ENCODE data around the gene GPR157.
A peak's percentile ranks its signal among the peaks of the same experiment; 100 is the strongest.
"Not testable (repeated sequence)": the region's sequence is repeated elsewhere in the genome, so short reads cannot be mapped to it uniquely, and the experiment has no call there.

GPR157 gene

DNA sequence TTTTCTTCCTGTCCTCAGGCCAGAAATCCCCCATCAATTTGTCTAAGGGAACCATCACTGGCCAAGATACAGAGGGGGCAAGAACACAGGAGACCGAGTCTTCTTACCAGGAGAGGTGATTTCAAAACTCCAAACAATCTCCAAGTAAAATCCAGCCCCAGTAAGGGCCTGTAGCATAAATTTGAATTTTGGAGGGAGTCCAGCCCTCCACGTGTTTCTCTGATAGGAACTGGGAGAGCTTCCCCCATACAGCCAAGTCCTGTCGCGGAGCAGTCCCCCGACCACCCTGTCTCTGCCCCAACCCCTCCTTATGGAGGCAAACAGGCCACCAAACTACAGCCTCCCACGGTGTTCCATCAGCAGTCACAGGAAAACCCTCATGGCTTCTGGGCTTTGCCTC is 32.4 kb upstream of the GPR157 start:
- Histone ChIP-seq H3K27ac (ENCODE audit: low read depth, low read length) (no peak overlapping the region), H2AFZ (ENCODE audit: low read length, unreplicated experiment) (no peak overlapping the region), H3K79me2 (ENCODE audit: control insufficient read depth, insufficient read depth, low read length, unreplicated experiment) (peaks cover 28% of the 10 kb centered on the region), H3K27me3 (ENCODE audit: insufficient read depth, low read length) (no peaks in the 10 kb centered on the region), H3K4me1 (ENCODE audit: control insufficient read depth, insufficient read depth, low read length, unreplicated experiment) (peaks cover 26% of the 10 kb centered on the region), H3K4me3 (ENCODE audit: low read depth, low read length) (no peak overlapping the region), H3K36me3 (ENCODE audit: insufficient read depth, low read length) (no peaks in the 10 kb centered on the region)

DNA sequence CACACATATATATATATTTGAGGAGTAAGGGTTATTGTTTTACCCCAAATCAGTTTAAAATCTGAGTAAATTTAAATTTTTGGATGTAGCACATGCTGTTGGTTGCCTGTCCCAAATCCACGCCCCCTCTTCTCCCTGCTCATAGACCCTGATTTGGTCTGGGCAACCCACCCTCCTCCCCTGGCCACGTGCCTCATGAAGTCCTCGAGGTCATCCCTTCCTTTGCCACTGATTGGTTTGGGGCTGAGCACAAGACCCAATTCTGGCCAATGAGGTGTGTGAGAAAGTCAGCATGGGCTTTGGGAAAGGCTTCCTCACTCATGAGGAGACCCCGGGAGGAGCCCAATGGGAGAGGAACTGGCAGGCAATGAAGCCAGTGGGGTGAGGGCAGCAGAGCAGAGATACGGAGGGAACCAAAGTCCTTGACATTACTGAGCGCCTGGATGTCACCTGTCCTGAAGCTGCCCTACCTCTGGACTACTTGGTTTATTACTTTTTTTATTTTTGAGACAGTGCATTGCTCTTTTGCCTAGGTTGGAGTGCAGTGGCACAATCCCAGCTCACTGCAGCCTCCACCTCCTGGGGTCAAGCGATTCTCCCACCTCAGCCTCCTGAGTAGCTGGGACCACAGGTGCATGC is 31.3 kb upstream of the GPR157 start:
- Histone ChIP-seq H3K79me2 (ENCODE audit: control insufficient read depth, insufficient read depth, low read length, unreplicated experiment) (peaks cover 31% of the 10 kb centered on the region), H3K4me3 (ENCODE audit: low read depth, low read length) (no peak overlapping the region), H3K27ac (ENCODE audit: low read depth, low read length) (no peak overlapping the region), H2AFZ (ENCODE audit: low read length, unreplicated experiment) (no peak overlapping the region), H3K27me3 (ENCODE audit: insufficient read depth, low read length) (no peaks in the 10 kb centered on the region), H3K36me3 (ENCODE audit: insufficient read depth, low read length) (no peaks in the 10 kb centered on the region), H3K4me1 (ENCODE audit: control insufficient read depth, insufficient read depth, low read length, unreplicated experiment) (peaks cover 25% of the 10 kb centered on the region)

DNA sequence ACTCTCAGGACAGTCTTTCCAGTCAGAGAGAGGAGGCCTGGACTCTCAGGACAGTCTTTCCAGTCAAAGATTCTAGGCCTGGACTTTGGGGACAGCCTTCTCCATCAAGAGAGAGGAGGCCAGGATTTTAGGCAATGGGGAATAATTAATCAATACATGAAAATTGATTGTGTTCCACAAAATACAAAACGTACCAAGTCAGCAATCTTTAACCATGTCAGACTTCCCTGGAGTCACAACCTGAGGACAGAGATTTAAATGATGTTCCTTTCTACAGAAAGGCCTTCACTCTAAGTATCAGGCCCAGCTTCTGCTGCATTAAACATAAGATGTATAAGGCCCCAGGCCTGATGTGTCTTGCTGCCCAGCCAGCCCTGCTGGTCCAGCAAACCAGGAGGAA is 27.0 kb upstream of the GPR157 start:
- Histone ChIP-seq H3K4me3 (ENCODE audit: low read depth, low read length) (no peak overlapping the region), H2AFZ (ENCODE audit: low read length, unreplicated experiment) (no peak overlapping the region), H3K79me2 (ENCODE audit: control insufficient read depth, insufficient read depth, low read length, unreplicated experiment) (peaks cover 12% of the 10 kb centered on the region), H3K27me3 (ENCODE audit: insufficient read depth, low read length) (no peaks in the 10 kb centered on the region), H3K4me1 (ENCODE audit: control insufficient read depth, insufficient read depth, low read length, unreplicated experiment) (no peaks in the 10 kb centered on the region), H3K27ac (ENCODE audit: low read depth, low read length) (no peak overlapping the region), H3K36me3 (ENCODE audit: insufficient read depth, low read length) (no peaks in the 10 kb centered on the region; the same call in 1 of the 2 replicates)

DNA sequence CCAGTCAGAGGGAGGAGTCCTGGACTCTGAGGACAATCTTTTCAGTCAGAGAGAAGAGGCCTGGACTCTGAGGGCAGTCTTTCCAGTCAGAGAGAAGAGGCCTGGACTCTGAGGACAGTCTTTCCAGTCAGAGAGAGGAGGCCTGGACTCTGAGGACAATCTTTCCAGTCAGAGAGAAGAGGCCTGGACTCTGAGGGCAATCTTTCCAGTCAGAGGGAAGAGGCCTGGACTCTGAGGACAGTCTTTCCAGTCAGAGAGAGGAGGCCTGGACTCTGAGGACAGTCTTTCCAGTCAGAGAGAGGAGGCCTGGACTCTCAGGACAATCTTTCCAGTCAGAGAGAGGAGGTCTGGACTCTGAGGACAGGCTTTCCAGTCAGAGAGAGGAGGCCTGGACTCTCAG is 26.5 kb upstream of the GPR157 start:
- H3K79me2 ChIP-seq (ENCODE audit: control insufficient read depth, insufficient read depth, low read length, unreplicated experiment), result peaks cover 12% of the 10 kb centered on the region
- not testable (repeated sequence) for H3K27ac ChIP-seq (ENCODE audit: low read depth, low read length); H3K27me3 ChIP-seq (ENCODE audit: insufficient read depth, low read length); H3K36me3 ChIP-seq (ENCODE audit: insufficient read depth, low read length); H3K4me3 ChIP-seq (ENCODE audit: low read depth, low read length); H3K4me1 ChIP-seq (ENCODE audit: control insufficient read depth, insufficient read depth, low read length, unreplicated experiment); H2AFZ ChIP-seq (ENCODE audit: low read length, unreplicated experiment)

DNA sequence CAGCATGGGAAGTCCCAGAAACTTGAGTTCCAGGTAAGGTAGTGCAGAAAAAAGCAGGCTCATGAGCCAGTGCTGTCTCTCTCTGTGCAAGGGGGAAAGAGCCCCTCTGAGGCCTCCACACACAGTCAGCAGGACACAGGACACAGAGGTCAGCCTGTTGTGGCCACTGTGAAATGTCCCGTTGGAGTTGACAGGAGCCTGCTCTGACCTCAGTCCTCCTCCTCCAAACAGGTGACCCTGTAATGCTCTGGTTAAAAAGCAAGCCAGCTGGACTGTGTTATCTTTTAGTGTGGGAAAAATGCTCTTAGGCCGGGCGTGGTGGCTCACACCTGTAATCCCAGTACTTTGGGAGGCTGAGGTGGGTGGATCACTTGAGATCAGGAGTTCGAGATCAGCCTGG is 24.2 kb upstream of the GPR157 start:
- H3K79me2 ChIP-seq (ENCODE audit: control insufficient read depth, insufficient read depth, low read length, unreplicated experiment), result peaks cover 3% of the 10 kb centered on the region
- no peak overlapping the region for H3K27ac ChIP-seq (ENCODE audit: low read depth, low read length)
- H3K27me3 ChIP-seq (ENCODE audit: insufficient read depth, low read length), result no peaks in the 10 kb centered on the region
- H3K4me3 ChIP-seq (ENCODE audit: low read depth, low read length), result no peak overlapping the region
- H3K36me3 ChIP-seq (ENCODE audit: insufficient read depth, low read length), result peaks cover 4% of the 10 kb centered on the region; the same call in 1 of the 2 replicates
- H3K4me1 ChIP-seq (ENCODE audit: control insufficient read depth, insufficient read depth, low read length, unreplicated experiment), result no peaks in the 10 kb centered on the region
- H2AFZ ChIP-seq (ENCODE audit: low read length, unreplicated experiment), result no peak overlapping the region

DNA sequence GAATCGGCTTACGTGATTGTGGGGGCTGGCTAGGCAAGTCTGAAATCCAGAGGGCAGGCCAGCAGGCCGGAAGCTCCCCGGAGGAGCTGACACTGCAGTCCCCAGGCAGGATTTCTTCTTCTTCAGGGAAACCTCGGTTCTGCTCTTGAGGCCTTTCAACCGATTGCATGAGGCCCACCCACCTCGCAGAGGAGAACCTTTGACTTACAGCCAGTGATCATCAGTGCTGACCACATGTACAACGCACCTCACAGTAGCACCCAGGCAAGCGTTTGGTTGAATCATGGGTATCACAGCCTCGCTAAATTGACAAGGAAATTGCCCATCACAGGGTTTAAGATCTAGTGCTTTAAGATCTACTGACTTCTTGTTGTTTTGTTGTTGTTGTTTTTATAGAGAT is 23.6 kb upstream of the GPR157 start:
- Histone ChIP-seq H3K27me3 (ENCODE audit: insufficient read depth, low read length) (no peaks in the 10 kb centered on the region), H3K27ac (ENCODE audit: low read depth, low read length) (no peak overlapping the region), H2AFZ (ENCODE audit: low read length, unreplicated experiment) (no peak overlapping the region), H3K79me2 (ENCODE audit: control insufficient read depth, insufficient read depth, low read length, unreplicated experiment) (peaks cover 3% of the 10 kb centered on the region), H3K36me3 (ENCODE audit: insufficient read depth, low read length) (peaks cover 4% of the 10 kb centered on the region; the same call in 1 of the 2 replicates), H3K4me3 (ENCODE audit: low read depth, low read length) (no peak overlapping the region), H3K4me1 (ENCODE audit: control insufficient read depth, insufficient read depth, low read length, unreplicated experiment) (no peaks in the 10 kb centered on the region)

DNA sequence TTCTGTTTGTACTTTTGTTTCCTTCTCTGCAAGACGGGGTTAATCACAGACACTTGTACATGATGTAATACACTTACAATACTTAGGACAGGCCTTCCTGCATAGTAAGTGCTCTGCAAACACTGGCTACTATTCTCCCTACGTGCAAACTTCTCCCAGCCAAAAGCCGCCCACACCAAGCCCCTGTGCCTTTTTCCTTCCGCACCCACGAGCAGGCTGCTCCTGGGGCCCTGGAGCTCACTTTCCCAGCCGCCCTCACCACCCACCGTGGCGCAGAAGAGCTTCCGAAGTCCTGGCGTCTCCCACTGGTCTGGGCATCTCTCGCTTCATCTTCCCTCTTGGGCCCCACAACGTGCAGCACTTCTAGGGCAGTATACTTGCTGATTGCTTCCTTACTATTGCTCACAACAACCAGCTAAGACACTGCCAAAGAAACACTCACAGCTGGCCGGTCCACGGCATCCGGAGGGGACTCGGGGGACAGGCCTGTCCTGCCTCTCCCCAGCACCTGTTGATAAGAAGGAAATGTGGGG is 22.5 kb upstream of the GPR157 start:
- H3K36me3 ChIP-seq (ENCODE audit: insufficient read depth, low read length), result peaks cover 4% of the 10 kb centered on the region; the same call in 1 of the 2 replicates
- peaks cover 3% of the 10 kb centered on the region for H3K79me2 ChIP-seq (ENCODE audit: control insufficient read depth, insufficient read depth, low read length, unreplicated experiment)
- H2AFZ ChIP-seq (ENCODE audit: low read length, unreplicated experiment), result no peak overlapping the region
- H3K27me3 ChIP-seq (ENCODE audit: insufficient read depth, low read length), result no peaks in the 10 kb centered on the region
- H3K4me3 ChIP-seq (ENCODE audit: low read depth, low read length), result no peak overlapping the region
- H3K4me1 ChIP-seq (ENCODE audit: control insufficient read depth, insufficient read depth, low read length, unreplicated experiment), result no peaks in the 10 kb centered on the region
- peak overlapping the region; percentile 43; the same call in 1 of the 2 replicates for H3K27ac ChIP-seq (ENCODE audit: low read depth, low read length)

DNA sequence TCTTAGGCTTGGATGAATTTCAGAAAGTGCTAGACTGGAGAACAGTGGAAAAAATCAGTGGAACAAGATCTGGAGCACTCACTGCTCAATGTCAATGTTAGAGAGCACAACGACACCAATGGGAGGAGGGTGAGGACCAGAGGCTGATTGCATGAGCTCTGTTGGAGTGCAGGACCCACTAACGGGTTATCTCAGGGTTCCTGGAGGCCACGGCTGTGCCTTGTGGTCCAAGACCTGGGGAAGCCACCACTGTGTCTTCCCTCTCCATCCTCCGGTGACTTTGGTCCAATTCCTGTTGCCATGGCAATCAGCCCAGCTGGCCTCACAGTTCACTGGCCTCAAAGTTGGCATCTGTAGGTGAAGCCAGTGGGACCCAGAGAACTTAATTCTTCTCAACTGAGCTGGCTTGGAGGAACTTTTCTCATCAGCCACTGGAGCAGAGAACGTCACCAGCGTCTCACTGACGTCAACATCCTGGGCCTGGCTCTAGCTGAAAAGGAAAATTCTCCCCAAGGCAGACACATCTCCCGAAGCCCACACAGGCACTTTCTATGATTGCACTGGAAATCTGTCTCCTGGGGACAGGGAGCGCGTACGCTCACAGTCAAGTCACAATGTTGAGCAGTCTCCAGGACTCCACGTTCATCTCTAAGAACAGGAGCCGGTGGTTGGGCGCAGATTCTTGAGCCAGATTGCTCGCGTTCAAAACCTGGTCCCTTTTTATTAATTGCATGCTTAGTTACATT is 21.9 kb upstream of the GPR157 start:
- Histone ChIP-seq H3K79me2 (ENCODE audit: control insufficient read depth, insufficient read depth, low read length, unreplicated experiment) (no peaks in the 10 kb centered on the region), H3K36me3 (ENCODE audit: insufficient read depth, low read length) (peaks cover 4% of the 10 kb centered on the region; the same call in 1 of the 2 replicates), H3K4me1 (ENCODE audit: control insufficient read depth, insufficient read depth, low read length, unreplicated experiment) (peaks cover 2% of the 10 kb centered on the region), H3K4me3 (ENCODE audit: low read depth, low read length) (no peak overlapping the region), H2AFZ (ENCODE audit: low read length, unreplicated experiment) (no peak overlapping the region), H3K27me3 (ENCODE audit: insufficient read depth, low read length) (no peaks in the 10 kb centered on the region), H3K27ac (ENCODE audit: low read depth, low read length) (peak overlapping the region; percentile 43; the same call in 1 of the 2 replicates)

DNA sequence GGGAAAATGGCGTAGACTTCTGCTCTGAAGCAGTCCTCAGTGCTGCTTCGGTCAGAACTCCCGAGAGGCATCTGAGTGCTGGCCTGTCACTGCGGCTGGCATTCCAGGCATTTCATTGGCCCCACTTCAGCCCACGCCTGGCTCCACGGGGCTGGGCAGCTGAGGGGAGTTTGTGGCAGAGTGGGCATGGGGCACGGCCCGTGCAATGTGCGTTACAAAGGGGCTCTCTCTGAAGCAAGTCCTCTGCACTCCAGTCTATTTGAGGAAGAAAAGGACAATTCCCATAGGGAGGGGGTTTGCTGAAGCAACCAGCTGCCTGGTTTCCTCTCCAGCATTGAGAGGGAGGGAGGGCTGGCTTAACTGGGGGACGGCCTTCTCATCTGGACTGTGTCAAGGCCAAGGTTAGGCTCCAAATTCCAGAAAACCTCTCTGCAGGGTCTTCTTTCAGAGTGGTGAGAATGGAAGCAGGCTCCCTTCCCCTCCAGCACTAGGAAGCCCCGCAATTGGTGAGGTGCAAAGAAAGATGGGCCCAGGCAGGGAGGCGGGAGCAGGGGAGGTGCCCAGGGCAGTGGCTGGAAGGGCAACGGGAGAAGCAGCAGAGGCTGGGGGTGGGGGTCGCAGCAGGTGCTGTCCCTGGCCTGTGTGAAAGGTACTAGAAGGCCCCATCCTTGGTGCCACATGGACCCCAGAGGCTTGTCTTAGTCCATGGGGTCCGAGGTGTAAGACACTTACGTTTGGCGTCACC is 21.1 kb upstream of the GPR157 start:
- Histone ChIP-seq H3K4me3 (ENCODE audit: low read depth, low read length) (no peak overlapping the region), H3K79me2 (ENCODE audit: control insufficient read depth, insufficient read depth, low read length, unreplicated experiment) (no peaks in the 10 kb centered on the region), H3K36me3 (ENCODE audit: insufficient read depth, low read length) (peaks cover 4% of the 10 kb centered on the region; the same call in 1 of the 2 replicates), H3K27ac (ENCODE audit: low read depth, low read length) (peak overlapping the region; percentile 43; the same call in 1 of the 2 replicates), H2AFZ (ENCODE audit: low read length, unreplicated experiment) (no peak overlapping the region), H3K27me3 (ENCODE audit: insufficient read depth, low read length) (no peaks in the 10 kb centered on the region), H3K4me1 (ENCODE audit: control insufficient read depth, insufficient read depth, low read length, unreplicated experiment) (peaks cover 10% of the 10 kb centered on the region)

DNA sequence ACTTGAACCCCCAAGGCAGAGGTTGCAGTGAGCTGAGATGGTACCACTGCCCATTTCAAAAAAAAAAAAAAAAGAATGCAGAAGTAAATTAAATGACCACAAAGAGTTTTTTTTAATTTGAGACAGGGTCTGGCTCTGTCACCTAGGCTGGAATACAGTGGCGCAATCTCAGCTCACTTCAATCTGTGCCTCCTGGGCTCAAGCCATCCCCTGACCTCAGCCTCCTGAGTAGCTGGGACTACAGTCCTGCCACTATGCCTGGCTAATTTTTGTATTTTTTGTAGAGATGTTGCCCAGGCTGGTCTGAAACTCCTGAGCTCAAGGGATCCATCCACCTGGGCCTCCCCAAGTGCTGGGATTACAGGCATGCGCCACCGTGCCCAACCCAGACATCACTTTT is 20.2 kb upstream of the GPR157 start:
- peaks cover 4% of the 10 kb centered on the region; the same call in 1 of the 2 replicates for H3K36me3 ChIP-seq (ENCODE audit: insufficient read depth, low read length)
- no peak overlapping the region for H2AFZ ChIP-seq (ENCODE audit: low read length, unreplicated experiment)
- no peaks in the 10 kb centered on the region for H3K79me2 ChIP-seq (ENCODE audit: control insufficient read depth, insufficient read depth, low read length, unreplicated experiment)
- no peaks in the 10 kb centered on the region for H3K27me3 ChIP-seq (ENCODE audit: insufficient read depth, low read length)
- no peak overlapping the region for H3K4me3 ChIP-seq (ENCODE audit: low read depth, low read length)
- H3K27ac ChIP-seq (ENCODE audit: low read depth, low read length), result no peak overlapping the region
- H3K4me1 ChIP-seq (ENCODE audit: control insufficient read depth, insufficient read depth, low read length, unreplicated experiment), result peaks cover 10% of the 10 kb centered on the region

Measured in ACC112 (cell line).